Activated CD4-positive, alpha-beta T cell treated with anti-CD3 and anti-CD28 coated beads for 36 hours (primary cell): ENCODE data around the gene SP7. TPM values are rescaled to one million over a fixed set of nuclear protein-coding genes. Genes with fewer than 3 reads are reported as not detected.

Experiments used
- ATAC-seq: fragments of 200-7000 bp; cut with Tn5 transposase; one replicate; pipeline ENCODE4 v1.10.0; 2021; ENCODE audit warnings: mild to moderate bottlenecking, moderate library complexity
- CTCF ChIA-PET: fragments of 350-600 bp; sonication (Branson Sonifier 250); formaldehyde crosslinking; loops from one replicate; lab custom pipeline; 2021; ENCODE audit warnings: antibody characterized with exemption; lab: Charles Lee
- POLR2A ChIA-PET: fragments of 350-600 bp; sonication (Branson Sonifier 250); formaldehyde crosslinking; loops from one replicate; lab custom pipeline; 2021; ENCODE audit warnings: antibody characterized with exemption, inconsistent platforms; lab: Charles Lee
- DNase-seq: peaks from one replicate; pipeline ENCODE4 v3.0.0-alpha.2; 2020
- H3K27ac Mint-ChIP-seq: one replicate; pipeline ENCODE4 v1.8.0; 2021; ENCODE audit warnings: mixed read lengths
- H3K27me3 Mint-ChIP-seq: one replicate; pipeline ENCODE4 v1.8.0; 2021; ENCODE audit warnings: mixed read lengths
- H3K36me3 Mint-ChIP-seq: one replicate; pipeline ENCODE4 v1.8.0; 2021; ENCODE audit warnings: low read depth, mixed read lengths
- H3K4me1 Mint-ChIP-seq: one replicate; pipeline ENCODE4 v1.8.0; 2021; ENCODE audit warnings: mixed read lengths
- H3K4me3 Mint-ChIP-seq: one replicate; pipeline ENCODE4 v1.8.0; 2021; ENCODE audit warnings: mild to moderate bottlenecking, moderate library complexity, mixed read lengths
- H3K9me3 Mint-ChIP-seq: one replicate; pipeline ENCODE4 v1.8.0; 2021; ENCODE audit warnings: low read depth, mixed read lengths
- intact Hi-C, 2 experiments: fragments of 100-400 bp; cut with DNase I in 1 of 2; cut with micrococcal nuclease in 1 of 2; formaldehyde crosslinking; loops; one replicate each; pipeline versions ENCODE4 v1.14.2 to v1.15.1; 2022 to 2024; cut with DNase I, micrococcal nuclease
- total RNA-seq, 2 experiments: library from RNA; stranded (reverse); gene quantifications; one replicate each; pipeline ENCODE4 v1.2.3, GENCODE V29; 2021

Gene SP7
- total RNA-seq = not detected

DNA sequence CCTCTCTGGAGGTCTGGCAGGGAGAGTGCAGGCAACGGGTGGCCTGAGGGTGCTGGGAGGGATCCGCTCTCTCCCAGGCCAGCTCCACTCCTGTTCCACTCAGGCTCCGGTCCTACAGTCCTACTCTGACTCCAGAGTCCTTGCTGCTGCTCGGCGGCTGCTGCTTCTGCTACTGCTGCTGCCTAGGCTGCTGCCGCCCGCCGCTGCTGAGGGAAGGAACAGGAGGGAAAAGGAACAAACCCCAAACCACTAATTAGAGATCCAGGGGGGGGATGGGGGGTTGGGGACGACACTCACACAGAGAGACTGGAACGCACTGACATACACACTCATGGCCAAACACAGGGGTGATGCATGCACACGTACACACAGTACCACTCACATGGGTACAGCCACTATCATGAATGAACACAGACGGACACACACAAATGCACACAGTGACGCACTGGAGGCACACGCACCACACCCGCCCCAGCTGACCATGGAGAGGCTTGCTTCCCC lies at the start of gene SP7:
SP7 (minus strand) TSS at position 174 of the 501 bp plus-strand sequence. CDS start 708 bp downstream, outside the sequence.
- Mint-ChIP-seq H3K4me1 (peaks cover 17% of the 10 kb centered on the region), H3K27me3 (peaks cover 37% of the 10 kb centered on the region), H3K27ac (no peak within 1 kb of the TSS), H3K4me3 (no peak within 1 kb of the TSS), H3K36me3 (no peaks in the 10 kb centered on the region), H3K9me3 (no peaks in the 10 kb centered on the region)
- POLR2A ChIA-PET = interaction anchor here (0.7 kb wide), 1 partner anchor 54 kb away, joined by 3 read pairs; no protein-coding TSS in a partner anchor
- ATAC-seq (peak; percentile 49), DNase-seq (no peak)
- CTCF ChIA-PET = interaction anchor here (1.0 kb wide), 1 partner anchor 9 kb away, joined by 5 read pairs; no protein-coding TSS in a partner anchor
- intact Hi-C loops = no loop called here

- no peaks in the 10 kb centered on the region for H3K9me3 Mint-ChIP-seq
- H3K27me3 Mint-ChIP-seq = no peaks in the 10 kb centered on the region
- intact Hi-C loops = no loop called here
- POLR2A ChIA-PET = interaction anchor here (0.7 kb wide), 1 partner anchor 914 kb away, joined by 3 read pairs; no protein-coding TSS in a partner anchor
- DNase-seq (no peak), ATAC-seq (no peak)
- peaks cover 54% of the 10 kb centered on the region for H3K36me3 Mint-ChIP-seq
- peaks cover 59% of the 10 kb centered on the region for H3K4me1 Mint-ChIP-seq
- H3K4me3 Mint-ChIP-seq = peak overlapping the region; percentile 57
- peak overlapping the region; percentile 99 for H3K27ac Mint-ChIP-seq
- CTCF ChIA-PET = interaction anchor here (1.0 to 3.3 kb wide), 9 partner anchors 9 to 118 kb away, joined by 3 to 15 read pairs (median 5); partner anchors contain the start of genes AAAS and TARBP2
Measured at GRCh38 chr12:53383258-53383657, 47.1 kb upstream of the SP7 start.

DNA sequence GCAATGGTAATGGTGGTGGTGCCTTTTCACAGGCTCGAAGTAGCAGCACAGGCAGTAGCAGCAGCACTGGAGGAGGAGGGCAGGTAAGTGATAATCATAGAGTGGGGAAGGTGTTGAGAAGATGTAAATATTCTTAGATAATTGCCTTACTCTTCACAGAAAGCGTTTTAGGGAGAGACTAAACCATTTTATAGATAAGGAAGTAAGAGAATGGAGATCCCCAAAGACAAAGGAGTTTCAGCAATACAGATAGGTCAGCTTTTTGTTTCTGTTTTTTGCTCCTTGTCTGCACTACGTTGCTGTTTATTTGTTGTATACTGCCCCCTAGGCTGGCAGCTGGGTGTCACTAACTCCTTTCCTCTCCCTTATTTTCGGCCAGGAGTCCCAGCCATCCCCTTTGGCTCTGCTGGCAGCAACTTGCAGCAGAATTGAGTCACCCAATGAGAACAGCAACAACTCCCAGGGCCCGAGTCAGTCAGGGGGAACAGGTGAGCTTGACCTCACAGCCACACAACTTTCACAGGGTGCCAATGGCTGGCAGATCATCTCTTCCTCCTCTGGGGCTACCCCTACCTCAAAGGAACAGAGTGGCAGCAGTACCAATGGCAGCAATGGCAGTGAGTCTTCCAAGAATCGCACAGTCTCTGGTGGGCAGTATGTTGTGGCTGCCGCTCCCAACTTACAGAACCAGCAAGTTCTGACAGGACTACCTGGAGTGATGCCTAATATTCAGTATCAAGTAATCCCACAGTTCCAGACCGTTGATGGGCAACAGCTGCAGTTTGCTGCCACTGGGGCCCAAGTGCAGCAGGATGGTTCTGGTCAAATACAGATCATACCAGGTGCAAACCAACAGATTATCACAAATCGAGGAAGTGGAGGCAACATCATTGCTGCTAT lies 45.8 kb upstream of the SP7 start:
- Mint-ChIP-seq H3K9me3 (no peaks in the 10 kb centered on the region), H3K36me3 (peaks cover 45% of the 10 kb centered on the region), H3K4me3 (peak overlapping the region; percentile 94), H3K27ac (peak overlapping the region; percentile 99), H3K4me1 (peaks cover 50% of the 10 kb centered on the region), H3K27me3 (no peaks in the 10 kb centered on the region)
- intact Hi-C loops = loop anchor here in 1 of 2 experiments (1.0 to 2.0 kb wide), 2 partner anchors 30 to 39 kb away; no protein-coding TSS in a partner anchor
- ChIA-PET CTCF (interaction anchor here (0.7 to 4.4 kb wide), 12 partner anchors 10 to 129 kb away, joined by 3 to 26 read pairs (median 4); partner anchors contain the start of genes AAAS and TARBP2), POLR2A (interaction anchor here (1.3 kb wide), 1 partner anchor 119 kb away, joined by 9 read pairs; the partner anchor contains the start of gene TARBP2)
- DNase-seq = peak; percentile 69
- no peak for ATAC-seq

- H3K27ac Mint-ChIP-seq = peak overlapping the region; percentile 99
- no peaks in the 10 kb centered on the region for H3K9me3 Mint-ChIP-seq
- ChIA-PET POLR2A (interaction anchor here (1.3 kb wide), 1 partner anchor 120 kb away, joined by 9 read pairs; the partner anchor contains the start of gene TARBP2), CTCF (interaction anchor here (1.0 to 4.4 kb wide), 8 partner anchors 13 to 60 kb away, joined by 3 to 26 read pairs (median 6); partner anchors contain the start of gene AAAS)
- peaks cover 40% of the 10 kb centered on the region for H3K36me3 Mint-ChIP-seq
- peaks cover 44% of the 10 kb centered on the region for H3K4me1 Mint-ChIP-seq
- ATAC-seq (no peak), DNase-seq (no peak)
- intact Hi-C loops = loop anchor here (1.0 to 2.0 kb wide), 15 partner anchors 29 to 899 kb away; partner anchors contain the start of genes AAAS (in 1 of the 2), ATF7 (in 1 of the 2), ATP5MC2 (in 1 of the 2) and CBX5 (in 1 of the 2)
- peak overlapping the region; percentile 94 for H3K4me3 Mint-ChIP-seq
- H3K27me3 Mint-ChIP-seq = no peaks in the 10 kb centered on the region
Measured at GRCh38 chr12:53380794-53381730, 44.9 kb upstream of the SP7 start.

DNA sequence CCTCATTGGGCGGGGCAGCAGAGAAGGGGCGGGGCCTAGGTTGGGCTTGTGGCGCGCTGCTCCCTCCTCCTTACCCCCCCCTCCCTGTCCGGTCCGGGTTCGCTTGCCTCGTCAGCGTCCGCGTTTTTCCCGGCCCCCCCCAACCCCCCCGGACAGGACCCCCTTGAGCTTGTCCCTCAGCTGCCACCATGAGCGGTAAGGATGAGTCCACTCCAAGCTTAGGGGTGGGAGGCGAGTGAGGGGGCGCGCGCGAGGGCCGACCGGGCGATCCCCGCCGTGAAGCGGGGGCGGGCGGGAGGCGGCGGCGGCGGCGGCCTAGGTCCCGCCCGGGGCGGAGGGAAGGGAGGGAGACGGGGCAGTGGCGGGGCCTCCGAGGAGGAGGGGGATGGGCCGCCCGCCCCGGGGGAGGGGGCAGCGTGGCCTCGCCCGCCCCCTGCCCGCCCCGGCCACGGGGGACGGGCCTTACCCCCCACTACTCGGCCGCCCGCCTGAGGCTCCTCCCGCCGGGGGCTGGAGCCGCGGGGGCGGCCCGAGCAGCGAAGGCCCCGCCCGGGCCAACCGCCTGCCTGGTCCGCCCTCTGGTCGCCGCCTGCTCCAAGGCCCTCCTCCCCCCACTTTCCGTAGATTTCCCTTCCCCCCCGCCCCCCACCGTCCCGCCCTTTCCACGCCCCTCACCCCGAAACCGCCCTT lies 44.1 kb upstream of the SP7 start, which contains the start of gene SP1:
SP1 (plus strand) TSS at position 73 of the 690 bp plus-strand sequence; CDS start at position 189, 116 bp downstream.
- CTCF ChIA-PET = interaction anchor here (0.8 to 4.4 kb wide), 8 partner anchors 15 to 221 kb away, joined by 3 to 28 read pairs (median 6); partner anchors contain the start of gene AAAS
- ATAC-seq (peak; percentile 31), DNase-seq (peak; percentile 99)
- Mint-ChIP-seq H3K4me3 (peak within 1 kb of the TSS; percentile 94), H3K27me3 (no peaks in the 10 kb centered on the region), H3K9me3 (no peaks in the 10 kb centered on the region), H3K4me1 (peaks cover 42% of the 10 kb centered on the region), H3K36me3 (peaks cover 38% of the 10 kb centered on the region), H3K27ac (peak within 1 kb of the TSS; percentile 99)
- intact Hi-C loops = loop anchor here (1.0 to 2.0 kb wide), 15 partner anchors 28 to 900 kb away; partner anchors contain the start of genes AAAS (in 1 of the 2), ATF7 (in 1 of the 2), ATP5MC2 (in 1 of the 2) and CBX5 (in 1 of the 2)
- POLR2A ChIA-PET = interaction anchor here (0.8 to 1.9 kb wide), 14 partner anchors 14 to 374 kb away, joined by 3 to 22 read pairs (median 5); partner anchors contain the start of genes AAAS, CSAD, EIF4B and MYG1

DNA sequence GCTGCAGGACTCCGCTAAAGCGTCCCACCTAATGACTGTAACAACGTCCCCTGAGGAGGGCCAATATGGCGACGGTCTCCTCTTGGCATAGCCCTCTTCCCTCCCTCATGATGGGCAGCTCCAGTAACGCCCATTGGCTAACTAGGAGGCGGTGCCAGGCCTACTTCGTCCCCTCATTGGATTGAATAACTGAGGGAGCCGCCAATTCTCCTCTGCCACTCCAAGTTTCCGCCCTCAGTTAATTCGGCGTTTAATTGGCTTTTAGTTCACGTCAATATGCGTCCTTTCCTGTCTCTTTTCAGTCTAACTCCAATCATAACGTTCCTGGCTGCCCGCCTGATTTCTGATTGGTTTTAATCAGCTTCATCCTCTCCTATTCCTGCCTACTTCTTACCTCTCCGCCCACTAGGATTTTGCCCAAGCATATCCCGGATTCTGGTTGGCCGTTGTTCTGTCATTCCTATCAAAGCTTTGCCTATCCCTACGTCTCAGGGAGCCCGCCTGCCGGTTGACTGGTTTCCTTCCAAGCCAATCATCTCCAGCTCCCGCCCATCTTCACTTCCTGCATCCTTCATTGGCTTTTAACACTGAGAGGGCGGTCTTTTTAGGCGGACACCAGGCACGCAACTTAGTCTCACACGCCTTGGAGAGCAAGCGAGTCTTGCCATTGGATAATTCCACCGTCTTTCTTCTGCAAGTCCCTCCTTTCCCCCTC lies 43.4 kb upstream of the SP7 start:
- peak; percentile 82 for ATAC-seq
- intact Hi-C loops = loop anchor here (1.0 to 2.0 kb wide), 20 partner anchors 27 to 901 kb away; partner anchors contain the start of genes EIF4B (in 2 of the 2), PRR13 (in 2 of the 2), AAAS (in 1 of the 2) and ATF7 (in 1 of the 2)
- peak; percentile 96 for DNase-seq
- no peak overlapping the region for H3K4me3 Mint-ChIP-seq
- CTCF ChIA-PET = interaction anchor here (0.6 to 4.4 kb wide), 17 partner anchors 14 to 366 kb away, joined by 3 to 28 read pairs (median 4); partner anchors contain the start of genes AAAS, ESPL1 and TARBP2
- peaks cover 39% of the 10 kb centered on the region for H3K4me1 Mint-ChIP-seq
- H3K9me3 Mint-ChIP-seq = no peaks in the 10 kb centered on the region
- POLR2A ChIA-PET = interaction anchor here (0.5 to 1.9 kb wide), 17 partner anchors 13 to 373 kb away, joined by 3 to 22 read pairs (median 5); partner anchors contain the start of genes AAAS, CSAD, EIF4B and MYG1
- H3K36me3 Mint-ChIP-seq = peaks cover 35% of the 10 kb centered on the region
- H3K27ac Mint-ChIP-seq = no peak overlapping the region
- H3K27me3 Mint-ChIP-seq = no peaks in the 10 kb centered on the region

DNA sequence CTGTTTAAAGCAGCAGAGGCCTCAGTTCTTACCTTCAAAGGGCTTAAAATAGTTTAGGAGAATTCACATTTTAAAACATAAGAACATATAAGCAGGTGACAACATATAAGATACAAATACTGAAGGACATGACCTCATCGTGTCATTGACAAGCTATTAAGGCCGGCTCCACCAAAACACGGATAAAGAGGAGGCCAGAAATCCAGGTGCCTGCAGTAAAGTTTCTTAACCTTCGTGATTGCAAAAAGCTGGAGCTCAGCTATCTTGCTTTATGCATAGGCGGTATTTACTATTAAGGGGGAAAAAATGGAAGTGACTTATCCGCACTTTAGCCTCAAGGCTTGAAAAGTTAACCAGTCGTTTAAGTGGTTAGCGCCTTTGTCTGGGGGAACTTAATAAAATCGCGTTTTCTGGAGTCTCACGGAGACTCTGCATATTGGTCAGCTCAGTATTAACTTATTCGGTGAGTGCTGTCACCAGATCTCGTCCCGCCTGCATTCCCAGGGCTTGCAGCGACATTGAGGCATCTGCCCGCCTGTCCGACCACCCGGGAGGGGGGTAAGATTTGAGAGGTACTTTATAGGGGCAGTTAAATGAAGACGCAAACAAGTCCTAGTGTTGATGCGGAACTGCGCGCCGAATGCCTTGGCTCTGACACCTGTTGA lies 42.7 kb upstream of the SP7 start:
- intact Hi-C loops = loop anchor here (1.0 to 2.0 kb wide), 6 partner anchors 55 to 372 kb away; partner anchors contain the start of genes CALCOCO1 (in 1 of the 2), CSAD (in 1 of the 2), EIF4B (in 1 of the 2) and PRR13 (in 1 of the 2)
- ChIA-PET CTCF (interaction anchor here (0.7 to 4.4 kb wide), 15 partner anchors 13 to 367 kb away, joined by 3 to 28 read pairs (median 4); partner anchors contain the start of genes AAAS and TARBP2), POLR2A (interaction anchor here (0.5 to 1.9 kb wide), 16 partner anchors 13 to 373 kb away, joined by 3 to 22 read pairs (median 5); partner anchors contain the start of genes AAAS, CSAD, EIF4B and TARBP2)
- Mint-ChIP-seq H3K27ac (no peak overlapping the region), H3K4me1 (peaks cover 37% of the 10 kb centered on the region), H3K9me3 (no peaks in the 10 kb centered on the region), H3K36me3 (peaks cover 31% of the 10 kb centered on the region), H3K27me3 (no peaks in the 10 kb centered on the region), H3K4me3 (no peak overlapping the region)
- DNase-seq (no peak), ATAC-seq (no peak)

DNA sequence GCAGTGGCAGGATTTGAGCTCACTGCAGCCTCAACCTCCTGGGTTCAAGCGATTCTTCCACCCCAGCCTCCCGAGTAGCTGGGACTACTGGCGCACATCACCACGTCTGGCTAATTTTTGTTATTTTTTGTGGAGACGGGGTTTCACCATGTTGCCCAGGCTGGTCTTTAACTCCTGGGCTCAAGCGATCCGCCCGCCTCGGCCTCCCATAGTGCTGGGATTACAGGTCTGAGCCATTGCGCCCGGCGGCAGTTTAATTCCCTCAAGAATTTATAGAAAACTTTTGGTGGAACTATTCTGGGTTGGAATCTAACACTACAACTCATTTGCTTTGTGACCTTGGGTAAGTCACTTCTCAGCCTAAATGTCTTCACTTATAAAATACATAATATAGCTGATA lies 42.1 kb upstream of the SP7 start:
- Mint-ChIP-seq H3K27ac (no peak overlapping the region), H3K4me3 (no peak overlapping the region), H3K4me1 (peaks cover 36% of the 10 kb centered on the region), H3K9me3 (no peaks in the 10 kb centered on the region), H3K36me3 (peaks cover 24% of the 10 kb centered on the region), H3K27me3 (no peaks in the 10 kb centered on the region)
- ChIA-PET CTCF (interaction anchor here (0.7 to 4.4 kb wide), 6 partner anchors 26 to 123 kb away, joined by 3 to 28 read pairs (median 9); partner anchors contain the start of genes AAAS and TARBP2), POLR2A (no interaction called here)
- intact Hi-C loops = loop anchor here in 1 of 2 experiments (2.0 kb wide), 2 partner anchors 123 to 371 kb away; partner anchors contain the start of genes EIF4B and TARBP2
- ATAC-seq = no peak
- DNase-seq = no peak
